Measurements from ENCODE around the gene MRPS23.

Gene MRPS23

GRCh38 chr17:57859601-57860413 is 10.0 kb upstream of the MRPS23 start:
- no peak for TF ChIP-seq CTCF (IDR thresholded peaks at IDR 0.05; ENCODE audit: low read depth, low read length)
- no peak overlapping the region for H3K4me3 ChIP-seq (ENCODE audit: low read depth, low read length)
- H3K9me3 ChIP-seq (ENCODE audit: severe bottlenecking) = no peaks in the 10 kb centered on the region
- H3K36me3 ChIP-seq = peaks cover 2% of the 10 kb centered on the region
- H3K27ac ChIP-seq = peak overlapping the region; percentile 29
- peak; percentile 25 for DNase-seq
- no peaks in the 10 kb centered on the region for H3K27me3 ChIP-seq (ENCODE audit: insufficient read depth, low read depth, severe bottlenecking)

GRCh38 chr17:57858838-57859237 is 9.0 kb upstream of the MRPS23 start:
- no peaks in the 10 kb centered on the region for H3K27me3 ChIP-seq (ENCODE audit: insufficient read depth, low read depth, severe bottlenecking)
- H3K27ac ChIP-seq = peak overlapping the region; percentile 29
- no peaks in the 10 kb centered on the region for H3K9me3 ChIP-seq (ENCODE audit: severe bottlenecking)
- H3K36me3 ChIP-seq = no peaks in the 10 kb centered on the region; the same call in 1 of the 2 replicates
- no peak for TF ChIP-seq CTCF (IDR thresholded peaks at IDR 0.05; ENCODE audit: low read depth, low read length)
- no peak for DNase-seq
- no peak overlapping the region for H3K4me3 ChIP-seq (ENCODE audit: low read depth, low read length)

- Histone ChIP-seq H3K27ac (peak overlapping the region; percentile 43), H3K4me3 (ENCODE audit: low read depth, low read length) (no peak overlapping the region), H3K27me3 (ENCODE audit: insufficient read depth, low read depth, severe bottlenecking) (no peaks in the 10 kb centered on the region)
These were observed 7.2 kb upstream of the MRPS23 start for GRCh38 chr17:57856792-57857620.

GRCh38 chr17:57855391-57856035 is 5.7 kb upstream of the MRPS23 start:
- no peak overlapping the region for H3K4me3 ChIP-seq (ENCODE audit: low read depth, low read length)
- H3K27me3 ChIP-seq (ENCODE audit: insufficient read depth, low read depth, severe bottlenecking) = no peaks in the 10 kb centered on the region
- H3K36me3 ChIP-seq = no peaks in the 10 kb centered on the region
- peak; percentile 37 for DNase-seq
- no peak for TF ChIP-seq CTCF (IDR thresholded peaks at IDR 0.05; ENCODE audit: low read depth, low read length)
- H3K27ac ChIP-seq = peak overlapping the region; percentile 55
- H3K9me3 ChIP-seq (ENCODE audit: severe bottlenecking) = no peaks in the 10 kb centered on the region

More at GRCh38 chr17:57856792-57857620, 7.2 kb upstream of the MRPS23 start:
- peak; percentile 16 for DNase-seq
- H3K9me3 ChIP-seq (ENCODE audit: severe bottlenecking) = no peaks in the 10 kb centered on the region
- TF ChIP-seq CTCF (IDR thresholded peaks at IDR 0.05; ENCODE audit: low read depth, low read length) = no peak
- no peaks in the 10 kb centered on the region for H3K36me3 ChIP-seq

GRCh38 chr17:57853695-57854094 is 3.9 kb upstream of the MRPS23 start:
- peak; percentile 55 for DNase-seq
- Histone ChIP-seq H3K4me3 (ENCODE audit: low read depth, low read length) (no peak overlapping the region), H3K27ac (peak overlapping the region; percentile 76), H3K27me3 (ENCODE audit: insufficient read depth, low read depth, severe bottlenecking) (no peaks in the 10 kb centered on the region), H3K9me3 (ENCODE audit: severe bottlenecking) (no peaks in the 10 kb centered on the region), H3K36me3 (peaks cover 6% of the 10 kb centered on the region)
- TF ChIP-seq CTCF (IDR thresholded peaks at IDR 0.05; ENCODE audit: low read depth, low read length) = no peak
